ES-I3 (cell line): ENCODE results near the gene ID3.
A peak's percentile ranks its signal among the peaks of the same experiment; 100 is the strongest.

Experiments used
- H3K36me3 ChIP-seq: 2 replicates; pipeline ENCODE4 v1.6.1; 2013; ENCODE audit warnings: mild to moderate bottlenecking, low read length, control low read depth, moderate library complexity; ENCODE audit not compliant: insufficient read depth
- H3K4me1 ChIP-seq: 2 replicates; pipeline ENCODE4 v1.6.1; 2013; ENCODE audit warnings: mild to moderate bottlenecking, control low read depth, low read length; ENCODE audit not compliant: insufficient read depth
- H3K9ac ChIP-seq: 2 replicates; pipeline ENCODE4 v1.6.1; 2013; ENCODE audit warnings: low read depth, mild to moderate bottlenecking, low read length, moderate library complexity
- H3K9me3 ChIP-seq: 2 replicates; pipeline ENCODE4 v1.6.1; 2013; ENCODE audit warnings: mild to moderate bottlenecking, low read length, moderate library complexity; ENCODE audit not compliant: control insufficient read depth, insufficient read depth

ID3 gene

GRCh38 chr1:23537296-23537973 is 21.9 kb downstream of the ID3 start:
- Histone ChIP-seq H3K9me3 (no peaks in the 10 kb centered on the region), H3K9ac (no peak overlapping the region), H3K36me3 (no peaks in the 10 kb centered on the region), H3K4me1 (no peaks in the 10 kb centered on the region)

GRCh38 chr1:23533246-23534023 is 25.9 kb downstream of the ID3 start:
- Histone ChIP-seq H3K9ac (no peak overlapping the region), H3K4me1 (peaks cover 9% of the 10 kb centered on the region), H3K9me3 (no peaks in the 10 kb centered on the region), H3K36me3 (no peaks in the 10 kb centered on the region)

- peaks cover 12% of the 10 kb centered on the region for H3K4me1 ChIP-seq
- no peaks in the 10 kb centered on the region for H3K36me3 ChIP-seq
Observed at GRCh38 chr1:23531562-23532094, 27.7 kb downstream of the ID3 start.

GRCh38 chr1:23530747-23531561 is 28.3 kb downstream of the ID3 start, which contains the start of gene E2F2:
TSS of gene E2F2 (minus strand) at chr1:23531233. CDS start at chr1:23530793, 440 bp downstream.
- Histone ChIP-seq H3K4me1 (peaks cover 14% of the 10 kb centered on the region), H3K9me3 (no peaks in the 10 kb centered on the region), H3K9ac (peak within 1 kb of the TSS; percentile 55), H3K36me3 (no peaks in the 10 kb centered on the region)

More at GRCh38 chr1:23531562-23532094, 27.7 kb downstream of the ID3 start:
- Histone ChIP-seq H3K9me3 (no peaks in the 10 kb centered on the region), H3K9ac (peak overlapping the region; percentile 55)

- Histone ChIP-seq H3K4me1 (peaks cover 21% of the 10 kb centered on the region), H3K9ac (peak overlapping the region; percentile 54; the same call in 1 of the 2 replicates), H3K36me3 (no peaks in the 10 kb centered on the region), H3K9me3 (no peaks in the 10 kb centered on the region)
Observed at GRCh38 chr1:23530087-23530746, 29.1 kb downstream of the ID3 start.

GRCh38 chr1:23529146-23530086 is 29.9 kb downstream of the ID3 start:
- H3K9me3 ChIP-seq = no peaks in the 10 kb centered on the region
- peaks cover 21% of the 10 kb centered on the region for H3K4me1 ChIP-seq
- no peaks in the 10 kb centered on the region for H3K36me3 ChIP-seq
- H3K9ac ChIP-seq = no peak overlapping the region

GRCh38 chr1:23528250-23528978 is 30.9 kb downstream of the ID3 start:
- H3K9ac ChIP-seq = no peak overlapping the region
- no peaks in the 10 kb centered on the region for H3K36me3 ChIP-seq
- peaks cover 21% of the 10 kb centered on the region for H3K4me1 ChIP-seq
- no peaks in the 10 kb centered on the region for H3K9me3 ChIP-seq

GRCh38 chr1:23527900-23528249 is 31.4 kb downstream of the ID3 start:
- peaks cover 21% of the 10 kb centered on the region for H3K4me1 ChIP-seq
- H3K36me3 ChIP-seq = no peaks in the 10 kb centered on the region
- H3K9me3 ChIP-seq = no peaks in the 10 kb centered on the region
- no peak overlapping the region for H3K9ac ChIP-seq

DNA sequence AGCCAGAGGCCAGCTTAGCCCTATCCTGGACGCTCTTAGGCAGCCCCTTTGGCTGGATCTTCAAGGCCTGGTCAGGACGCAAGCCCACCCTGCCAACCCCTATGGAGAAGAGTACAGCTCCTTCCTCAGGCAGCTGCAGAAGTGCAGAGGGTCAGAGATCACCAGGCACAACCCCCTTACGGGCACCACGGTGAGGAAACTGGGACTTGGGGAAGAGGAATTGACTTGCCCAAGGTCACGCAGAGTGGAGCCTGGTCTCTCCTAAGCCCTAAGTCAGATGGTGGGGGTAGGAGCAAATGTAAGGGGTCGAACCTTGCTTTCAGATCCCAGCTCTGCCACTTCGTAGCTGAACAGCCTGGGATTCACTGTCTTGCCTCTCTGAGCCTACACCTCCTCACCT is 31.9 kb downstream of the ID3 start:
- H3K9me3 ChIP-seq = no peaks in the 10 kb centered on the region
- H3K9ac ChIP-seq = no peak overlapping the region
- no peaks in the 10 kb centered on the region for H3K36me3 ChIP-seq
- H3K4me1 ChIP-seq = peaks cover 21% of the 10 kb centered on the region

DNA sequence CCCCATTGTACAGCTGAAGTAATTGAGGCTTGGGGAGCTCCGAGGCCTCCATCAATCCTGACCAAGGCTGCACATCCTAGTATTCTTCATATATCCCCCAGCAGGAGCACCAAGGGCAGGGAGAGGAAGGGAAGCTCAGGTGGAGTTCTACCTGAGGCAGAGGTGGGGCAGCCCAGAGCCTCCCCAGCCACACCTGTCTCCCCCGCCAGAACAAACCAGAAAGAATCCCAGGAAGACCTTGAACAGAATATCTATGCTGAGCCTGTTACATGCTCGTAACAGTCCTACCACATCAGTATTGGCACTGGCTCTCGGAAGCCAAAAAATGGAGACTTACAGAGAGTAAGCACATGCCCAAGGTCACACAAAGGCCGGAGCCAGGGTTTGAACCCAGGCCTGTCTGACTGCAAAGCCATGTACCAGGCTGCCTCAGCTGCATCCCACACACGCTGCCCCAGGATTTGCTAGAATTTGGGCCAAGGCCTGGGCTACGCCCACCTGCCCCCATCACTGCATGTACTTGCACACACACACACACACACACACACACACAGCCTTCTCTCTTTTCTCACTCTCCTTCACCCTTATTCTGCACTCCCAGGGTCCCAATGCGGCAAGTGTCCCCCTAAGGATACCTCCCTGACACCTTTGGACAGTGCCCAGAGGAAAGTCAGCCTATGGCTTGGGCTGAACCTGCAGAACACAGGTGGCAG is 32.8 kb downstream of the ID3 start:
- Histone ChIP-seq H3K4me1 (peaks cover 16% of the 10 kb centered on the region), H3K36me3 (no peaks in the 10 kb centered on the region), H3K9me3 (no peaks in the 10 kb centered on the region), H3K9ac (no peak overlapping the region)

- peaks cover 14% of the 10 kb centered on the region; the same call in 1 of the 2 replicates for H3K4me1 ChIP-seq
Observed at GRCh38 chr1:23525558-23526250, 33.6 kb downstream of the ID3 start.

More at GRCh38 chr1:23525558-23526250, 33.6 kb downstream of the ID3 start:
- Histone ChIP-seq H3K36me3 (no peaks in the 10 kb centered on the region), H3K9me3 (no peaks in the 10 kb centered on the region), H3K9ac (no peak overlapping the region)
